Measurements from ENCODE around the gene FHAD1.

The FHAD1 gene

GRCh38 chr1:15337656-15338402, 90.8 kb downstream of the FHAD1 start:
- Histone ChIP-seq H3K18ac (ENCODE audit: low read length) (peak overlapping the region; percentile 11), H3K4me3 (ENCODE audit: low read length in 2 of 2) (no peak overlapping the region), H2AK5ac (ENCODE audit: low read depth, low read length) (no peak overlapping the region), H3K27ac (replicated peaks; ENCODE audit: low read length) (no peak overlapping the region), H2BK15ac (ENCODE audit: low read length) (no peak overlapping the region), H3K23ac (ENCODE audit: low read depth, low read length, poor library complexity) (no peak overlapping the region), H2BK5ac (ENCODE audit: low read length) (no peak overlapping the region), H3K9me3 (replicated peaks in 1 of 2; ENCODE audit: control insufficient read depth in 2 of 2, insufficient read depth in 1 of 2, low read depth in 1 of 2, low read length in 2 of 2) (peaks cover 1 to 8% of the 10 kb centered on the region in 2 donors), H3K36me3 (replicated peaks in 1 of 2; ENCODE audit: control insufficient read depth in 2 of 2, insufficient read depth in 2 of 2, low read length in 2 of 2) (no peaks in the 10 kb centered on the region), H3K14ac (ENCODE audit: low read length) (no peak overlapping the region), H4K8ac (ENCODE audit: low read depth, low read length) (no peak overlapping the region), H3K4me1 (ENCODE audit: control insufficient read depth in 2 of 2, insufficient read depth in 1 of 2, low read depth in 1 of 2, low read length in 2 of 2) (peaks cover 0 to 3% of the 10 kb centered on the region in 2 donors), H3K79me1 (ENCODE audit: low read depth, low read length) (no peaks in the 10 kb centered on the region), H2BK12ac (ENCODE audit: low read length) (no peak overlapping the region), H3K9ac (ENCODE audit: low read depth, low read length, poor library complexity) (no peak overlapping the region), H2BK120ac (ENCODE audit: low read depth, low read length) (no peak overlapping the region), H3K4ac (ENCODE audit: low read length) (no peak overlapping the region), H2AFZ (ENCODE audit: low read length) (no peak overlapping the region), H3K4me2 (ENCODE audit: insufficient read depth, low read length, poor library complexity, severe bottlenecking) (no peak overlapping the region), H3K27me3 (ENCODE audit: control insufficient read depth in 3 of 3, insufficient read depth in 3 of 3, low read depth in 1 of 3, low read length in 3 of 3) (peaks cover 0 to 3% (median 0%) of the 10 kb centered on the region in 3 experiments), H4K91ac (ENCODE audit: low read depth, low read length, poor library complexity) (no peak overlapping the region)
- WGBS, 2 donors (ENCODE audit: extremely low coverage in 2 of 2, insufficient read length in 2 of 2, insufficient replicate concordance in 1 of 2): no CpG with 5 or more reads among the region's 17 CpGs
- DNase-seq (ENCODE audit: low spot score): no peak

GRCh38 chr1:15339570-15339969, 92.5 kb downstream of the FHAD1 start:
- no CpG with 5 or more reads among the region's 4 CpGs for WGBS, 2 donors (ENCODE audit: extremely low coverage in 2 of 2, insufficient read length in 2 of 2, insufficient replicate concordance in 1 of 2)
- Histone ChIP-seq H3K14ac (ENCODE audit: low read length) (no peak overlapping the region), H3K27ac (replicated peaks; ENCODE audit: low read length) (no peak overlapping the region)

GRCh38 chr1:15341228-15341627, 94.2 kb downstream of the FHAD1 start:
- H3K27ac ChIP-seq (replicated peaks; ENCODE audit: low read length): no peak overlapping the region
- no peak overlapping the region for H2BK5ac ChIP-seq (ENCODE audit: low read length)
- no peak overlapping the region for H2AK5ac ChIP-seq (ENCODE audit: low read depth, low read length)
- H3K4ac ChIP-seq (ENCODE audit: low read length): no peak overlapping the region
- H3K4me2 ChIP-seq (ENCODE audit: insufficient read depth, low read length, poor library complexity, severe bottlenecking): no peak overlapping the region
- H3K27me3 ChIP-seq (ENCODE audit: control insufficient read depth in 3 of 3, insufficient read depth in 3 of 3, low read depth in 1 of 3, low read length in 3 of 3): no peaks in the 10 kb centered on the region
- no peak overlapping the region for H4K91ac ChIP-seq (ENCODE audit: low read depth, low read length, poor library complexity)
- peaks cover 1 to 7% of the 10 kb centered on the region in 2 donors for H3K9me3 ChIP-seq (replicated peaks in 1 of 2; ENCODE audit: control insufficient read depth in 2 of 2, insufficient read depth in 1 of 2, low read depth in 1 of 2, low read length in 2 of 2)
- H3K79me1 ChIP-seq (ENCODE audit: low read depth, low read length): no peaks in the 10 kb centered on the region
- no peak overlapping the region for H3K23ac ChIP-seq (ENCODE audit: low read depth, low read length, poor library complexity)
- no peak overlapping the region for H4K8ac ChIP-seq (ENCODE audit: low read depth, low read length)
- no CpG with 5 or more reads among the region's 2 CpGs for WGBS, 2 donors (ENCODE audit: extremely low coverage in 2 of 2, insufficient read length in 2 of 2, insufficient replicate concordance in 1 of 2)
- no peak overlapping the region for H3K14ac ChIP-seq (ENCODE audit: low read length)
- no peak for DNase-seq (ENCODE audit: low spot score)
- no peak overlapping the region for H3K18ac ChIP-seq (ENCODE audit: low read length)
- no peak overlapping the region for H3K4me3 ChIP-seq (ENCODE audit: low read length in 2 of 2)
- no peak overlapping the region for H2AFZ ChIP-seq (ENCODE audit: low read length)
- no peak overlapping the region for H3K9ac ChIP-seq (ENCODE audit: low read depth, low read length, poor library complexity)
- peaks cover 0 to 4% of the 10 kb centered on the region in 2 donors for H3K4me1 ChIP-seq (ENCODE audit: control insufficient read depth in 2 of 2, insufficient read depth in 1 of 2, low read depth in 1 of 2, low read length in 2 of 2)
- H2BK12ac ChIP-seq (ENCODE audit: low read length): no peak overlapping the region
- no peaks in the 10 kb centered on the region for H3K36me3 ChIP-seq (replicated peaks in 1 of 2; ENCODE audit: control insufficient read depth in 2 of 2, insufficient read depth in 2 of 2, low read length in 2 of 2)
- no peak overlapping the region for H2BK15ac ChIP-seq (ENCODE audit: low read length)
- H2BK120ac ChIP-seq (ENCODE audit: low read depth, low read length): no peak overlapping the region

More at GRCh38 chr1:15339570-15339969, 92.5 kb downstream of the FHAD1 start:
- Histone ChIP-seq H3K18ac (ENCODE audit: low read length) (no peak overlapping the region), H4K8ac (ENCODE audit: low read depth, low read length) (no peak overlapping the region), H3K23ac (ENCODE audit: low read depth, low read length, poor library complexity) (no peak overlapping the region), H3K4me2 (ENCODE audit: insufficient read depth, low read length, poor library complexity, severe bottlenecking) (no peak overlapping the region), H2BK120ac (ENCODE audit: low read depth, low read length) (no peak overlapping the region), H4K91ac (ENCODE audit: low read depth, low read length, poor library complexity) (no peak overlapping the region), H3K79me1 (ENCODE audit: low read depth, low read length) (no peaks in the 10 kb centered on the region), H3K27me3 (ENCODE audit: control insufficient read depth in 3 of 3, insufficient read depth in 3 of 3, low read depth in 1 of 3, low read length in 3 of 3) (peaks cover 0 to under 1% (median 0%) of the 10 kb centered on the region in 3 experiments), H2BK15ac (ENCODE audit: low read length) (no peak overlapping the region), H3K36me3 (replicated peaks in 1 of 2; ENCODE audit: control insufficient read depth in 2 of 2, insufficient read depth in 2 of 2, low read length in 2 of 2) (no peaks in the 10 kb centered on the region), H2AK5ac (ENCODE audit: low read depth, low read length) (no peak overlapping the region), H3K4me1 (ENCODE audit: control insufficient read depth in 2 of 2, insufficient read depth in 1 of 2, low read depth in 1 of 2, low read length in 2 of 2) (peaks cover 0 to 3% of the 10 kb centered on the region in 2 donors), H2BK12ac (ENCODE audit: low read length) (no peak overlapping the region), H2AFZ (ENCODE audit: low read length) (no peak overlapping the region), H3K9me3 (replicated peaks in 1 of 2; ENCODE audit: control insufficient read depth in 2 of 2, insufficient read depth in 1 of 2, low read depth in 1 of 2, low read length in 2 of 2) (peaks cover 1 to 8% of the 10 kb centered on the region in 2 donors), H3K4ac (ENCODE audit: low read length) (no peak overlapping the region), H3K9ac (ENCODE audit: low read depth, low read length, poor library complexity) (no peak overlapping the region), H3K4me3 (ENCODE audit: low read length in 2 of 2) (no peak overlapping the region), H2BK5ac (ENCODE audit: low read length) (no peak overlapping the region)
- DNase-seq (ENCODE audit: low spot score): no peak

- no peak overlapping the region for H3K23ac ChIP-seq (ENCODE audit: low read depth, low read length, poor library complexity)
- H3K27ac ChIP-seq (replicated peaks; ENCODE audit: low read length): no peak overlapping the region
- DNase-seq (ENCODE audit: low spot score): no peak
- H4K91ac ChIP-seq (ENCODE audit: low read depth, low read length, poor library complexity): no peak overlapping the region
- no peak overlapping the region for H3K4me2 ChIP-seq (ENCODE audit: insufficient read depth, low read length, poor library complexity, severe bottlenecking)
- H2AFZ ChIP-seq (ENCODE audit: low read length): peak overlapping the region; percentile 10
- H3K9ac ChIP-seq (ENCODE audit: low read depth, low read length, poor library complexity): no peak overlapping the region
- H3K4me1 ChIP-seq (ENCODE audit: control insufficient read depth in 2 of 2, insufficient read depth in 1 of 2, low read depth in 1 of 2, low read length in 2 of 2): peaks cover 0 to 4% of the 10 kb centered on the region in 2 donors
- no peak overlapping the region for H3K14ac ChIP-seq (ENCODE audit: low read length)
- H4K8ac ChIP-seq (ENCODE audit: low read depth, low read length): no peak overlapping the region
- no peak overlapping the region for H3K4ac ChIP-seq (ENCODE audit: low read length)
- H2BK5ac ChIP-seq (ENCODE audit: low read length): no peak overlapping the region
- H2BK12ac ChIP-seq (ENCODE audit: low read length): no peak overlapping the region
- no peak overlapping the region for H2BK120ac ChIP-seq (ENCODE audit: low read depth, low read length)
- H2AK5ac ChIP-seq (ENCODE audit: low read depth, low read length): no peak overlapping the region
- H3K79me1 ChIP-seq (ENCODE audit: low read depth, low read length): no peaks in the 10 kb centered on the region
- H3K36me3 ChIP-seq (replicated peaks in 1 of 2; ENCODE audit: control insufficient read depth in 2 of 2, insufficient read depth in 2 of 2, low read length in 2 of 2): no peaks in the 10 kb centered on the region
- no peak overlapping the region for H3K18ac ChIP-seq (ENCODE audit: low read length)
- no peaks in the 10 kb centered on the region for H3K27me3 ChIP-seq (ENCODE audit: control insufficient read depth in 3 of 3, insufficient read depth in 3 of 3, low read depth in 1 of 3, low read length in 3 of 3)
- H3K4me3 ChIP-seq (ENCODE audit: low read length in 2 of 2): no peak overlapping the region
- peaks cover 1 to 4% of the 10 kb centered on the region in 2 donors for H3K9me3 ChIP-seq (replicated peaks in 1 of 2; ENCODE audit: control insufficient read depth in 2 of 2, insufficient read depth in 1 of 2, low read depth in 1 of 2, low read length in 2 of 2)
- no CpG with 5 or more reads among the region's 12 CpGs for WGBS, 2 donors (ENCODE audit: extremely low coverage in 2 of 2, insufficient read length in 2 of 2, insufficient replicate concordance in 1 of 2)
- no peak overlapping the region for H2BK15ac ChIP-seq (ENCODE audit: low read length)
These were observed 94.8 kb downstream of the FHAD1 start for GRCh38 chr1:15341634-15342407.
